Measurements from ENCODE around the gene MSLN.
A peak's percentile ranks its signal among the peaks of the same experiment; 100 is the strongest.

- no peak for TF ChIP-seq POLR2A (IDR thresholded peaks at IDR 0.05)
- TF ChIP-seq, protein P1, sequence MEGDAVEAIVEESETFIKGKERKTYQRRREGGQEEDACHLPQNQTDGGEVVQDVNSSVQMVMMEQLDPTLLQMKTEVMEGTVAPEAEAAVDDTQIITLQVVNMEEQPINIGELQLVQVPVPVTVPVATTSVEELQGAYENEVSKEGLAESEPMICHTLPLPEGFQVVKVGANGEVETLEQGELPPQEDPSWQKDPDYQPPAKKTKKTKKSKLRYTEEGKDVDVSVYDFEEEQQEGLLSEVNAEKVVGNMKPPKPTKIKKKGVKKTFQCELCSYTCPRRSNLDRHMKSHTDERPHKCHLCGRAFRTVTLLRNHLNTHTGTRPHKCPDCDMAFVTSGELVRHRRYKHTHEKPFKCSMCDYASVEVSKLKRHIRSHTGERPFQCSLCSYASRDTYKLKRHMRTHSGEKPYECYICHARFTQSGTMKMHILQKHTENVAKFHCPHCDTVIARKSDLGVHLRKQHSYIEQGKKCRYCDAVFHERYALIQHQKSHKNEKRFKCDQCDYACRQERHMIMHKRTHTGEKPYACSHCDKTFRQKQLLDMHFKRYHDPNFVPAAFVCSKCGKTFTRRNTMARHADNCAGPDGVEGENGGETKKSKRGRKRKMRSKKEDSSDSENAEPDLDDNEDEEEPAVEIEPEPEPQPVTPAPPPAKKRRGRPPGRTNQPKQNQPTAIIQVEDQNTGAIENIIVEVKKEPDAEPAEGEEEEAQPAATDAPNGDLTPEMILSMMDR (IDR thresholded peaks at IDR 0.05) = peak in 1 of 7 experiments; percentile 7
Observed at GRCh38 chr16:719815-720446, 40.6 kb upstream of the MSLN start.
